ENCODE measurements around the gene RGS16.

The RGS16 gene

GRCh38 chr1:182584746-182585145 lies 19.4 kb downstream of the RGS16 start:
- no peak overlapping the region for H3K18ac ChIP-seq (ENCODE audit: low read depth in 1 of 2, low read length in 2 of 2)

DNA sequence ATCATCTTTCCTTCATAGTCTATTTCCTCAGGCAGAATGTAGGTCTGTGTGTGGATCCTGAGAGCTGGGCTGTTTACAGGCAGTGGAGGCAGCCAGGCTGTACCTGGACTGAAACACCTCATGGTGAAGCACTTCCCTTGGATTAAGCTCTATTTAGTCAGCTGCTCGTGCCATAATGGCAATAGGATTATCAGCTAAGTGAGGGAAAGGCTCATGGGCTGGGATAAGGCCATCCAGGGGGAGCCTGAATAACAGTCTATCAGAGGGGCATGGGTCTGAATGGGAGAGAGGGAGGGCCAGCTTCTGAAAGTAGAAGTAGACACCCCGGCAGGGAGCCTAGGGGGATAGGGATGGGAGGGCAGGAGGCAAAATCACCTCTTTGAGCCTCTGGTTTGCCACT lies 23.5 kb downstream of the RGS16 start:
- peaks cover 0 to 59% of the 10 kb centered on the region in 2 experiments for H3K36me3 ChIP-seq (ENCODE audit: control insufficient read depth in 1 of 2, insufficient read depth in 2 of 2, low read depth in 1 of 2, low read length in 2 of 2)
- H2BK5ac ChIP-seq (ENCODE audit: low read depth, low read length, poor library complexity, severe bottlenecking), result no peak overlapping the region
- no peaks in the 10 kb centered on the region for H3K4me1 ChIP-seq (ENCODE audit: control insufficient read depth, insufficient read depth, low read depth, low read length)
- H3K4ac ChIP-seq (ENCODE audit: low read depth in 1 of 2, low read length in 2 of 2), result no peak overlapping the region
- H3K18ac ChIP-seq (ENCODE audit: low read depth in 1 of 2, low read length in 2 of 2), result no peak overlapping the region
- no peak overlapping the region for H3K23ac ChIP-seq (ENCODE audit: low read length in 2 of 2)
- no peak overlapping the region for H3K4me3 ChIP-seq (ENCODE audit: insufficient read depth in 1 of 2, low read depth in 1 of 2, low read length in 2 of 2)
- H3K9me3 ChIP-seq (ENCODE audit: control insufficient read depth, low read length), result no peaks in the 10 kb centered on the region
- H3K27ac ChIP-seq (ENCODE audit: low read length, poor library complexity, severe bottlenecking), result no peak overlapping the region
- WGBS, result 85% methylated on average over 1 of the region's 2 CpGs
- no peak overlapping the region for H2AFZ ChIP-seq (ENCODE audit: low read depth, low read length)
- no peak overlapping the region for H2BK12ac ChIP-seq (ENCODE audit: low read length in 2 of 2)
- no peak overlapping the region for H2BK15ac ChIP-seq (ENCODE audit: low read depth, poor library complexity, severe bottlenecking)
- H2BK120ac ChIP-seq (ENCODE audit: low read depth, low read length), result no peak overlapping the region
- H3K14ac ChIP-seq (ENCODE audit: low read length in 2 of 2), result no peak overlapping the region
- no peak for DNase-seq
- no peaks in the 10 kb centered on the region for H3K79me1 ChIP-seq (replicated peaks; ENCODE audit: low read length, poor library complexity, severe bottlenecking)
- no peak overlapping the region for H3K9ac ChIP-seq (ENCODE audit: low read length)
- no peak overlapping the region for H2AK5ac ChIP-seq (ENCODE audit: low read length, severe bottlenecking)
- no peaks in the 10 kb centered on the region for H3K27me3 ChIP-seq (ENCODE audit: control insufficient read depth in 1 of 2, insufficient read depth in 1 of 2, low read length in 2 of 2)
- H4K91ac ChIP-seq (ENCODE audit: low read length), result no peak overlapping the region
- H3K4me2 ChIP-seq (ENCODE audit: low read length, poor library complexity, severe bottlenecking), result no peak overlapping the region
- H4K8ac ChIP-seq (ENCODE audit: low read length), result no peak overlapping the region

More at GRCh38 chr1:182584746-182585145, 19.4 kb downstream of the RGS16 start:
- no peak overlapping the region for H3K14ac ChIP-seq (ENCODE audit: low read length in 2 of 2)
- H2BK5ac ChIP-seq (ENCODE audit: low read depth, low read length, poor library complexity, severe bottlenecking), result no peak overlapping the region
- H4K91ac ChIP-seq (ENCODE audit: low read length), result no peak overlapping the region
- no peak overlapping the region for H2AFZ ChIP-seq (ENCODE audit: low read depth, low read length)
- no peak overlapping the region for H3K27ac ChIP-seq (ENCODE audit: low read length, poor library complexity, severe bottlenecking)
- no peaks in the 10 kb centered on the region for H3K27me3 ChIP-seq (ENCODE audit: control insufficient read depth in 1 of 2, insufficient read depth in 1 of 2, low read length in 2 of 2)
- H3K36me3 ChIP-seq (ENCODE audit: control insufficient read depth in 1 of 2, insufficient read depth in 2 of 2, low read depth in 1 of 2, low read length in 2 of 2), result peaks cover 0 to 53% of the 10 kb centered on the region in 2 experiments
- no peak overlapping the region for H2AK5ac ChIP-seq (ENCODE audit: low read length, severe bottlenecking)
- H3K4ac ChIP-seq (ENCODE audit: low read depth in 1 of 2, low read length in 2 of 2), result no peak overlapping the region
- no peak overlapping the region for H3K4me3 ChIP-seq (ENCODE audit: insufficient read depth in 1 of 2, low read depth in 1 of 2, low read length in 2 of 2)
- H3K9me3 ChIP-seq (ENCODE audit: control insufficient read depth, low read length), result no peaks in the 10 kb centered on the region
- H3K4me2 ChIP-seq (ENCODE audit: low read length, poor library complexity, severe bottlenecking), result no peak overlapping the region
- WGBS, result 93% methylated on average over 4 of the region's 4 CpGs
- H4K8ac ChIP-seq (ENCODE audit: low read length), result peak overlapping the region; percentile 20
- no peak overlapping the region for H3K9ac ChIP-seq (ENCODE audit: low read length)
- no peaks in the 10 kb centered on the region for H3K79me1 ChIP-seq (replicated peaks; ENCODE audit: low read length, poor library complexity, severe bottlenecking)
- no peak overlapping the region for H2BK120ac ChIP-seq (ENCODE audit: low read depth, low read length)
- H2BK15ac ChIP-seq (ENCODE audit: low read depth, poor library complexity, severe bottlenecking), result no peak overlapping the region
- H3K4me1 ChIP-seq (ENCODE audit: control insufficient read depth, insufficient read depth, low read depth, low read length), result no peaks in the 10 kb centered on the region
- H3K23ac ChIP-seq (ENCODE audit: low read length in 2 of 2), result no peak overlapping the region
- H2BK12ac ChIP-seq (ENCODE audit: low read length in 2 of 2), result no peak overlapping the region
- DNase-seq, result no peak

DNA sequence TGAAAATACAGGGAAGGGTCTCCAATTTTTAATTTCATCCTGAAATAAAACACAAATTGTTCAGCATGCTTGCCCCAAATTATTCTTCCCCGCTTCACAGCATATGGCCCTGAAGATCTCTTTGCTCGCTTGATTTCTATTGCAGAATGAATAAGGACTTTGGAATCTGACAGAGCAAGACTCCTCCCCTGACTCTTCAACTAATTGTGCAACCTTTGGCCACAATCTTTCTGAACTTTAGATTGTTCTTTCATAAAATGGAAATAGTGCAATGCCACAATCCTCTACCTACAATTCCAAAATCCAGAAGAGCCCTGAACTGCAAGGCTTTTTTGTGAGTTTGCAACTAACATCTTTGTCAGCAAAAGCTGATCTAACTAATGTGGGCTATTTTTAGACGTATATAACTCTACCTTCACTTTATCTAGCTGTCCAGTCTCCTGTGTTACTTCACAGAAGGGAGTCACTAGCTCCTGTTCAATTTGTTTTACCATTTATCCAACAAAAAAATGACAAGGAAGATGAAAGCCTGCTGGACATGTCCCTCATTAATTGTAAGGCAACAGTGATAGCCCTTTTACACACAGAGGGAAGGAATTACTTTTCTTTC lies 28.5 kb downstream of the RGS16 start:
- Histone ChIP-seq H3K9ac (ENCODE audit: low read length) (peak overlapping the region; percentile 20), H2BK120ac (ENCODE audit: low read depth, low read length) (no peak overlapping the region), H3K4me1 (ENCODE audit: control insufficient read depth, insufficient read depth, low read depth, low read length) (no peaks in the 10 kb centered on the region), H3K79me1 (replicated peaks; ENCODE audit: low read length, poor library complexity, severe bottlenecking) (no peaks in the 10 kb centered on the region), H3K9me3 (ENCODE audit: control insufficient read depth, low read length) (no peaks in the 10 kb centered on the region), H2AK5ac (ENCODE audit: low read length, severe bottlenecking) (no peak overlapping the region), H2AFZ (ENCODE audit: low read depth, low read length) (no peak overlapping the region), H3K23ac (ENCODE audit: low read length in 2 of 2) (no peak overlapping the region), H4K8ac (ENCODE audit: low read length) (no peak overlapping the region), H3K27me3 (ENCODE audit: control insufficient read depth in 1 of 2, insufficient read depth in 1 of 2, low read length in 2 of 2) (no peaks in the 10 kb centered on the region), H3K4me2 (ENCODE audit: low read length, poor library complexity, severe bottlenecking) (no peak overlapping the region), H2BK5ac (ENCODE audit: low read depth, low read length, poor library complexity, severe bottlenecking) (no peak overlapping the region), H2BK15ac (ENCODE audit: low read depth, poor library complexity, severe bottlenecking) (no peak overlapping the region), H2BK12ac (ENCODE audit: low read length in 2 of 2) (no peak overlapping the region), H3K14ac (ENCODE audit: low read length in 2 of 2) (no peak overlapping the region), H3K36me3 (ENCODE audit: control insufficient read depth in 1 of 2, insufficient read depth in 2 of 2, low read depth in 1 of 2, low read length in 2 of 2) (peaks cover 0 to 33% of the 10 kb centered on the region in 2 experiments), H4K91ac (ENCODE audit: low read length) (no peak overlapping the region), H3K18ac (ENCODE audit: low read depth in 1 of 2, low read length in 2 of 2) (no peak overlapping the region), H3K4me3 (ENCODE audit: insufficient read depth in 1 of 2, low read depth in 1 of 2, low read length in 2 of 2) (no peak overlapping the region), H3K27ac (ENCODE audit: low read length, poor library complexity, severe bottlenecking) (no peak overlapping the region), H3K4ac (ENCODE audit: low read depth in 1 of 2, low read length in 2 of 2) (no peak overlapping the region)
- 71% methylated on average over 3 of the region's 3 CpGs for WGBS
- peak; percentile 64 for DNase-seq

GRCh38 chr1:182574156-182574555 lies 30.0 kb downstream of the RGS16 start:
- Histone ChIP-seq H2BK15ac (ENCODE audit: low read depth, poor library complexity, severe bottlenecking) (no peak overlapping the region), H3K18ac (ENCODE audit: low read depth in 1 of 2, low read length in 2 of 2) (no peak overlapping the region), H2BK120ac (ENCODE audit: low read depth, low read length) (no peak overlapping the region), H3K4me1 (ENCODE audit: control insufficient read depth, insufficient read depth, low read depth, low read length) (no peaks in the 10 kb centered on the region), H3K23ac (ENCODE audit: low read length in 2 of 2) (no peak overlapping the region), H4K91ac (ENCODE audit: low read length) (no peak overlapping the region), H3K36me3 (ENCODE audit: control insufficient read depth in 1 of 2, insufficient read depth in 2 of 2, low read depth in 1 of 2, low read length in 2 of 2) (peaks cover 0 to 18% of the 10 kb centered on the region in 2 experiments), H3K4me2 (ENCODE audit: low read length, poor library complexity, severe bottlenecking) (no peak overlapping the region), H2AK5ac (ENCODE audit: low read length, severe bottlenecking) (no peak overlapping the region), H3K27ac (ENCODE audit: low read length, poor library complexity, severe bottlenecking) (no peak overlapping the region), H3K4ac (ENCODE audit: low read depth in 1 of 2, low read length in 2 of 2) (no peak overlapping the region), H4K8ac (ENCODE audit: low read length) (no peak overlapping the region), H3K14ac (ENCODE audit: low read length in 2 of 2) (no peak overlapping the region), H3K4me3 (ENCODE audit: insufficient read depth in 1 of 2, low read depth in 1 of 2, low read length in 2 of 2) (no peak overlapping the region), H2AFZ (ENCODE audit: low read depth, low read length) (no peak overlapping the region), H2BK5ac (ENCODE audit: low read depth, low read length, poor library complexity, severe bottlenecking) (no peak overlapping the region), H3K79me1 (replicated peaks; ENCODE audit: low read length, poor library complexity, severe bottlenecking) (no peaks in the 10 kb centered on the region), H3K9ac (ENCODE audit: low read length) (no peak overlapping the region), H3K27me3 (ENCODE audit: control insufficient read depth in 1 of 2, insufficient read depth in 1 of 2, low read length in 2 of 2) (no peaks in the 10 kb centered on the region), H2BK12ac (ENCODE audit: low read length in 2 of 2) (no peak overlapping the region), H3K9me3 (ENCODE audit: control insufficient read depth, low read length) (no peaks in the 10 kb centered on the region)
- DNase-seq, result no peak
- 83% methylated on average over 2 of the region's 4 CpGs for WGBS

Measured in mesenchymal stem cell (in vitro differentiated cells and primary cell).